ENCODE measurements around the gene LETMD1.

DNA sequence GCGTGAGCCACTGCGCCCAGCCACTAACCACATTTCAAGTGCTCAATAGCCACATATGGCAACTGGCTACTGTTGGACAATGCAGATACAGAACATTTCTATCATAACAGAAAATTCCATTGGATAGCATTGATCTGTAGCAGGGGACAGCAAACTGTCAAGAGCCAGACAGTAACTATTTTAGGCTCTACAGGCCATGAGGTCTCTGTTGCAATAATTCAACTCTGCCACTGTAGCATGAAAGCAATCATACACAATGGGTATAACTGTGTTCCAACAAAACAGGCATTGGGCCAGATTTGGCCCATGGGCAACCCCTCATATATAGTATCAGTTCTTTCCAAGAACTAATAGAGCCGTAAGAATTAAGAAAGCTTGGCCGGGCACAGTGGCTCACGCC lies 27.3 kb downstream of the LETMD1 start:
- TF ChIP-seq, protein P1, sequence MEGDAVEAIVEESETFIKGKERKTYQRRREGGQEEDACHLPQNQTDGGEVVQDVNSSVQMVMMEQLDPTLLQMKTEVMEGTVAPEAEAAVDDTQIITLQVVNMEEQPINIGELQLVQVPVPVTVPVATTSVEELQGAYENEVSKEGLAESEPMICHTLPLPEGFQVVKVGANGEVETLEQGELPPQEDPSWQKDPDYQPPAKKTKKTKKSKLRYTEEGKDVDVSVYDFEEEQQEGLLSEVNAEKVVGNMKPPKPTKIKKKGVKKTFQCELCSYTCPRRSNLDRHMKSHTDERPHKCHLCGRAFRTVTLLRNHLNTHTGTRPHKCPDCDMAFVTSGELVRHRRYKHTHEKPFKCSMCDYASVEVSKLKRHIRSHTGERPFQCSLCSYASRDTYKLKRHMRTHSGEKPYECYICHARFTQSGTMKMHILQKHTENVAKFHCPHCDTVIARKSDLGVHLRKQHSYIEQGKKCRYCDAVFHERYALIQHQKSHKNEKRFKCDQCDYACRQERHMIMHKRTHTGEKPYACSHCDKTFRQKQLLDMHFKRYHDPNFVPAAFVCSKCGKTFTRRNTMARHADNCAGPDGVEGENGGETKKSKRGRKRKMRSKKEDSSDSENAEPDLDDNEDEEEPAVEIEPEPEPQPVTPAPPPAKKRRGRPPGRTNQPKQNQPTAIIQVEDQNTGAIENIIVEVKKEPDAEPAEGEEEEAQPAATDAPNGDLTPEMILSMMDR (IDR thresholded peaks at IDR 0.05; ENCODE audit: low read length) = no peak
- no peak for TF ChIP-seq EZH2phosphoT487 (IDR thresholded peaks at IDR 0.05; ENCODE audit: low read length)

Data from MM.1S (cell line).